Stimulated activated CD4-positive, alpha-beta T cell treated with anti-CD3 and anti-CD28 coated beads, Interleukin-4, amount 100 ng/mL, for 48 hours (primary cell): Measurements from ENCODE around the gene ELMO3.

Experiments used
- DNase-seq, 2 donors: peaks; one replicate each; pipeline ENCODE4 v3.0.0-alpha.2; 2020; ENCODE audit warnings: low read depth in 2 of 2

ELMO3 gene

DNA sequence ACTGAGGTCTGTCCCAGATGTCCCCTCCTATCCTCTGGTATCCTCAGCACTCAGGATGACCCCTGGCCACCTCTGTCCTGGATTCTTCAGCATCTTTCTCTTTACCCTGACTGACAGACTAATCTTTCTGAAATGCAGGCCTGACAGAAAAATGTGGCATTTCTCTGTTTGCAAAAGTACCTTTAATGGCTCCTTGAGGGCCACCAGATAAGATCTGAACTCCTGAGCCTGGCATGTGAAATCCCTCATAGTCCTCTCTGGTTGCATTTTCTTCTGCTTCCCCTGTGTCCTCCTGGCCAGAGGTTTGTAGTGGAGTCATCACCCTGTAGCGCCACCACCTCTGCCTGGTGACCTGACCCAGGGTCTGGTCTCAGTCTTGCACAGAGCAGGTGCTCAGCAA lies 2.0 kb upstream of the ELMO3 start:
- no peak for DNase-seq

DNA sequence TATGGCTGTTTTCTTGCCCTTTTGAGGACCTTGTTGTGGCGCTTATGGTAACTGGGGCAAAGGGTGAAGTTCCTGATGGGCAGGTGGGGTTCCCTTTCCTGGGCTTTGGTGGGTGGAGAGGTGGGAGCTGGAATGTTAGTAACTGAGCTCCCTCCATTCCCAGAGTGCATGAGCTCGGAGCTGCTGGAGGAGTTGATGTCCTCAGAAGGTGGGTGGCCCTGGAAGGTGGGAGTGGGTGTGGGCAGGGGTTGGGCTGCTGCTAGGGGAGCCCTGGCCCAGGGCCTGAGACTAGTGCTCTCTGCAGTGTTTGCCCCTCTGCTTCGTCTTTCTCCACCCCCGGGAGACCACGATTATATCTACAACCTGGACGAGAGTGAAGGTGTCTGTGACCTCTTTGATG lies 1.2 kb upstream of the ELMO3 start:
- no peak for DNase-seq

DNA sequence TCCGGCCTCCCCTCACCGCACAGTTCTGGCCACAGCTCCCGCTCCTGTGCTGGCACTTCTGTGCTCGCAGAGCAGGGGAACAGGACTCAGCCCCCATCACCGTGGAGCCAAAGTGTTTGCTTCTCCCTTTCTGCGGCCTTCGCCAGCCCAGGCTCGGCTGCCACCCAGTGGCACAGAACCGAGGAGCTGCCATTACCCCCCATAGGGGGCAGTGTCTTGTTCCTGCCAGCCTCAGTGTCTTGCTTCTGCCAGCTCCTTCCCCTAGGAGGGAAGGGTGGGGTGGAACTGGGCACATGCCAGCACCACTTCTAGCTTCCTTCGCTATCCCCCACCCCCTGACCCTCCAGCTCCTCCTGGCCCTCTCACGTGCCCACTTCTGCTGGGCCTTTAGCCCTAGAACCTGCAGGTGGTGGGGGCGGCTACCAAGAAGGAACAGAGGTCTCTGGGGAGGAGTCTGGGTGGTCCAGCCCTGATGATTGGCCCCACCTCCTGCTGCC lies 645 bp upstream of the ELMO3 start:
- DNase-seq = no peak

DNA sequence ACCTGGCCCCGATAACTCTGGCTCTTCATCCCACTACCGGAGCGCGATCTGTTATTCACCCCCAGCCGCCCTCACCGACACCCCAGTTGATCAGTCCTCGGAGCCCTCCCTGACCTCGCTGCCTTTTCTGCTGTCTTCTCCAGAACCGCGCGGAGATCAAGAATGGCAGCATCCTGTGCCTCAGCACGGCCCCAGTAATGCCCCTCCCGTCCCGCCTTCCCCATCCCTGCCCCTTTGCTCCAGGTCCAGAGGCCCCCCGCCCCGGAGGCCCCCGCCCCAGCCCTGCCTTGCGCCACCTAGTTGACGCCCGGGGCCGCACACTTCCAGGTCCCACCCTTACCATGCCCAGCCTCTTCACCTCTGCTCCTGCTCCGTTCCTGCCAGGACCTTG lies 872 bp downstream of the ELMO3 start:
- no peak for DNase-seq

DNA sequence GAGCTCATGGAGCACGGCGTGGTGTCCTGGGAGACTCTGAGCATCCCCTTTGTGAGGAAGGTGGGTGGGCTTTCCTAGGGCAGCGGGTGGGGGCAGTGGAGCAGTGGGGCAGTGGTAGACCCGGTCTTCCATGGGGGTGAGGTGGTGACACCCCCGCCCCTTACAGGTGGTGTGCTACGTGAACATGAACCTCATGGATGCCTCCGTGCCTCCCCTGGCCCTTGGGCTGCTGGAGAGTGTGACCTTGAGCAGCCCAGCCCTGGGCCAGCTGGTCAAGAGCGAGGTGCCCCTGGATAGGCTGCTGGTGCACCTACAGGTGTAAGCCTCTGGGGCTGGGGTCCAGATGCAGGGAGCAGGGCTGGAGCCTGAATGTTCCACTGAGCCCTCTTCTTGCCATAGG lies 1.6 kb downstream of the ELMO3 start:
- no peak for DNase-seq

DNA sequence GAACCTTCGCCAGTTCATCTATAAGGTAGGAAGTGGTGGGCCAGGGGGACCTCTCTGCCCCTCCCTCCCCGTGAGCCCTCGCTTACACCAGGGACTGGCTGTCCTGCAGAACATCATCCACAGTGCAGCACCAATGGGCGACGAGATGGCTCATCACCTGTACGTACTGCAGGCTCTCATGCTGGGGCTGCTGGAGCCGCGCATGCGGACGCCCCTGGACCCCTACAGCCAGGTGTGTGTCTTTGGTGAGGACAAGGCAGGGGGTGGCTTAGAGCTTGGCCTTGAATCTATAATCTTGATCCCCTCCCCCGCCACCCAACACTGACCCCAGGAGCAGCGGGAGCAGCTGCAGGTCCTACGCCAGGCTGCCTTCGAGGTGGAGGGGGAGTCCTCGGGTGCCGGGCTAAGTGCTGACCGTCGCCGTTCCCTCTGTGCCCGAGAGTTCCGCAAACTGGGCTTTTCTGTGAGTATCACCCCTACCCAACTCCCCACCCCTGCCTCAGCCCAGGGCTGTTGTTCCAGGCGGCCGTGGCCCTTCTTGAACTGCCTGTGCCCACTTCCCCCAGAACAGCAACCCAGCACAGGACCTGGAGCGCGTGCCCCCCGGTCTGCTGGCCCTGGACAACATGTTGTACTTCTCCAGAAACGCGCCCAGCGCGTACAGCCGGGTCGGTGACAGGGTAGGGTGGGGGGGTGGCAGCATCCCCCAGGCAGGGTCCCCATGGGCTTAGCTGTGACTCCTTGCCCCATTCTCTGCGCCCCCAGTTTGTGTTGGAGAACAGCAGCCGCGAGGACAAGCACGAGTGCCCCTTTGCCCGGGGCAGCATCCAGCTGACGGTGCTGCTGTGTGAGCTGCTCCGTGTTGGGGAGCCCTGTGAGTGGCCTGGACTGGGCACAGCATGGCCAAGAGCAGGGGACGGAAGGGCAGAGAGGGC lies 2.7 kb downstream of the ELMO3 start:
- no peak for DNase-seq

DNA sequence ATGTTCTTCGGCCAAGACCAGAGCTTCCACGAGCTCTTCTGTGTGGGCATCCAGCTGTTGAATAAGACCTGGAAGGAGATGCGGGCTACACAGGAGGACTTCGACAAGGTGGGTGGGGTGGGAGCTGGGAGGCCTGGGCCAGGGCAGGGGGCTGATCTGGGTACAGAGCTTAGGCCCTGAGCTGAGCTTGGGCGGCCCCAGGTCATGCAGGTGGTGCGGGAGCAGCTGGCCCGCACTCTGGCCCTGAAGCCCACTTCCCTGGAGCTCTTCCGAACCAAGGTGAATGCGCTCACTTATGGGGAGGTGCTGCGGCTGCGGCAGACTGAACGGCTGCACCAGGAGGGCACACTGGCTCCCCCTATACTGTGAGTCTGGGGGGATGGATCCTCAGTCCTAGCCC lies 3.5 kb downstream of the ELMO3 start:
- no peak for DNase-seq

DNA sequence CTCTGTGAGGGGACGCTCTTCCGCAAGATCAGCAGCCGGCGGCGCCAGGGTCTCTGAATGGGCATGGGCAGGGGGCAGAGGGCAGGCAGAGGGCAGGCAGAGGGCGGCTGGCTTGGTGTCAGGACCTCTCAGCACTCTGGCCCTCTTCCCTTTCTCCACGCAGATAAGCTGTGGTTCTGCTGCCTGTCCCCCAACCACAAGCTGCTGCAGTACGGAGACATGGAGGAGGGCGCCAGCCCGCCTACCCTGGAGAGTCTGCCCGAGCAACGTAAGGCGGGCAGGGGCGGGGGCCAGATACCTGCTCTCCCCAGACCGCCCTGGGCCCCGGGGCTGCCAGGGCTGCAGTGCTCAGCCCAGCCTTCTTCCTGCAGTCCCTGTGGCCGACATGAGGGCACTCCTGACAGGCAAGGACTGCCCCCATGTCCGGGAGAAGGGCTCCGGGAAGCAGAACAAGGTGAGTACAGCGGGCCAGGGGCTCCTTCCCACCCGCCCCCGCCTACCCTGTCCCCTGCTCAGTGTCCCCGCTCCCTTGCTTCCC lies 4.1 kb downstream of the ELMO3 start:
- no peak for DNase-seq

DNA sequence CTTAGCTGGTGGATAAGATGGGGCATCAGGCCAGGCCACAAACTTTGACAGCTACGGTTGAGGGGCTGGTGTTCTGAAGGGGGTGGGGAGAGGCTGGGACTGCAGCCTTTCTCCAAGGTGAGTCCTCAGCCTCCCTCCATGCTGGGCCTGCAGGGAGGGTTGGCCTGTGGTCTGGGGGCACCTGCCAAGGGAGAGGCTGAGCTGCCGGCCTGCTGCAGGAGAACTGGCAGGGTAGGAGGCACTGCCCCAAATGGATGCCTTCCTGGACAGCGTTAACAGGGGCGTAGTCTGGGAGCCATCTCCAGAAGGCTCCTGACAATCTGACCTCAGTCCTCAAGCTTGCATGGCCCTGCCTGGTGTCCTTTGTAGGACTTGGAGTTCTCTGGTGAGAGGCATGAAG lies 5.1 kb downstream of the ELMO3 start:
- DNase-seq = no peak

DNA sequence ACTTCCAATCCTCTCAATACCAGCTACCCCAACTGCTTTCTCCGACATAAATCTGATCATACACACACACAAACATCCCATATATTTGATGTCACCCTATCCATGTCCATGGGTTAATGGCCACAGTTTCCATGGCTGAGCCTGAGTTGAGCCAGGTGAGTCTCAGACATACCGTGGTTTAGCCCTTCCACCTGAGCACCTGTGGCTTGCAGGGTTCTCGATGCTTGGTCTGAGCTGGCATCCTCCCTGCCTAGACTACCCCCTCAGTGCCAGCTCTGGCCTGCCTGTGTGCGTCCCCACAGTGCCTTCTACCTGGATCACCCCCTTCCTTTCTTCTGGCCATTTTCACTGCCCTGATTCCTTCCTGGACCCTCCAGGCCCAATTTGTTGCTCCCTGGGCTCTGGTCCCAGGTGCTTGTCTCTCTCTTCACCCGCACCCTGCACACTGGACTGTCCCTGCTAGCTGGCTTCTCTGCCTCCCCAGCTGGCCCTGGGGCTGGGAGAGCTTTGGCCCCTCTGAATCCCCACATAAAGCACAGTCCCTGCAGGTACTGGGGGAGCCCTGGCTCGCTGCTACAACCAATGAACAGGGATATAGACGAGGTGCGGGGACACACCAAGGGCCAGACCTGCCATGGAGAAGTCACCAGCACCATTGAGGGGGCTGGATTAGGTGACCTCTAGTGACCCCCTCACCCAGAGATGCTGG lies 7.4 kb downstream of the ELMO3 start:
- no peak for DNase-seq

DNA sequence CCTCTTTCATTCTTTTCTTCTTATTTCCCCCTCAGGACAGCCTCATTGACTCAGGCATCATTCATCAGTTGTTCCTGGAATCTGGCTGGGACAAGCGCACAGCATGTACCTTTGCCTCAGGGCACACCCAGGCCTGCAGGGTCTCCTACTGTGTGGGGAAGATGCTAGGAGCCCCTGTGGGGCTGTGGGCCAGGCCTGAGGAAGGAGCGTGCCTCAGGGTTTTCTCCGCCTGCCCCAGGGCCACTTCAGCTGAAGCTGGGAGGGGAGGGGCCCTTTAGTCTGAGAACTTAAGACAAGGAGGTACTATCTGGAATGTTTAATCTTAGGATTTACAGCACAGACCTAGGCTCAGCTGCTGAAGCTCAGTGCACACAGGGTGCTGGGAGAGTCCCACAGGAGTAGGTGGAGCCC lies 7.9 kb downstream of the ELMO3 start:
- DNase-seq = no peak

DNA sequence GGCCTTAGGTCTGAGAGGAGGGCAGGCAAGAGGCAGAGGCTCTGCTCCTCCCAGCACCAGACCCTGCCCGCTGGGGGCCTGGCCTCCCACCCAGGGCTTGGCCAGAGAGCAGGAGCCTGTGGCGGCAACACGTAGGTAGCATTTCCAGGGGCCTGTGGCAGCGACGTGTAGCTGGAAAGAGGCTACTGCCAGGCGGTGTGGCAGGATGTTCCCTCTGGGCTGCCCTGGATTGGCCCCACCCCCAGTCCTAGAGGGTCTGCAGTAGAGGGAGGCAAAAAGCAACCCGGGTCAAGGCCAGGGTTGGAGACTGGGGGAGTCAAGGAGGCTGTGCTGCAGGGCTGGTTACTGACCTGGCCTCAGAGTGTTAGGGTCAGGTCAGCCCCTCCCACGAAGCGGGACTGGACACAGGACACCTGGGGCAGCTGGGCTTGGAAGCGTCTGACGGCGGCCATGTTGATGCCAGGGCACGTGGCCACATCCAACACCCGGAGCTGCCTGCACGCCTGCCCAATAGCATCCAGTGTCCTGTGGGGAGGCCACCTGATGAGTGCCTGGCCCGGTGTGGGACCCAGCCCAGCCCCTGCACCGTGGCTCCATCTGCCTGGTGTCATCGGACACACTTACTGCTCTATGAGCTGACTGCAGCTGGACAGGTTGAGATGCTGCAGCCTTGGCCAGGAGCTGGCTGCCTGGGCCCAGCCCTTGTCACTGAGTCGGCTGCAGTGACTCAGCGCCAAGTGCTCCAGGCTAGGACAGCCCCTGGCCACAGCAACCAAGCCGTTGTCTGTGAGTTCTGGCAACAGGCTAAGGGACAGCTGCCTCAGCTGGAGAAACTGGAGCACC lies 8.5 kb downstream of the ELMO3 start:
- no peak for DNase-seq

DNA sequence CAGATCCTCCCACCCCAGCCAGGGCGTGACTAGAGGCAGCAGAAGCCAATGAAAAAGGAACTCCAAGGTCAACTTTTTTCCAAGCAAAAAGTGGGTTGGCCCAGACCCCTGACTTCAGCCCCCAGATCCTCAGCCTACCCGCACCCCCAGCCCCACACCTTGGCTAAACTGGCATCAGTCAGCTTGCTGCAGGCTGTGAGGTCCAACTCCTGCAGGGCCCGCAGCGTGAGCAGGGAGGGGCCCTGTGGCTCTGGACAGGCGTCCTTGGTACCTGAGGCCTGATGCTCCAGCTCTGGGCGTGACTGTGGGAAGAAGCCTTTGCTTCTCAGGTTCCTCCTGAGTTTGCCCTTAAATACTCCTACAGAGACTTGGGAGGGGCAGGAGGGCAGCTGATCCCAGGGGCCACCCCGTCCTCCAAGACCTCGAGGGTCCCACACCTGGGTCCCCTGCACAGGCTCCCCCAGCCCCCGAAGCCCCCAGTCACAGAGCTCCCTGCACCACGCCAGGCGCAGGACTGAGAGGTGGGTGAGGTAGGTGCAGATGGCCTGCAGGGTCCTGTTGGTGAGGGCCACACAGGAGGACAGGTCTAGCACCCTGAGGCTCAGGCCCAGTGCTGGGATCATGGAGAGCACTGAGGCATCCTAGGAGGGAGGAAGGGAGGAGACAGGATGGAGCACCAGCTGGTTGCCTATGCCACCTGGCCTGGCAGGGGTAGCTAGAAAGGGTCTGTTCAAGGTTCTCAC lies 9.4 kb downstream of the ELMO3 start:
- no peak for DNase-seq

DNA sequence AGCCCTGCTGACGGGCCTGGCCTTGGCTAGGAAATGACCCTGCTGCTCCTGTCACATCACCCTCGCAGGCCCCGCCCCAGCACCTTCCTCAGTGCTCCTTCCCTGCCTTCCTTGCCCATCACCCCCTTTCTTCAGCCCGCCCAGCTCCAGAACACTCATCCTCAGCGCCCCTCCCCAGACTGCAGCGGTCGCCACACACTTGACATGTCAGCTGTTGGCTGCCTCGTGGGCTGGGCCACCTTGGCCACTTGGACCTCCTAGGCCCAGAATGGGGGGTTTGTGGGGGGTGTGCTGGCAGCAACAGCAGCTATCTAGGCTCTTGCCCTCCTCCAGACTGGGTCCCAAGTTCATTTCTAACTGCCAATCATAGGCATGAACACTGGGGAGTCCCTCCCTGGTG lies 10.6 kb downstream of the ELMO3 start:
- DNase-seq = no peak

DNA sequence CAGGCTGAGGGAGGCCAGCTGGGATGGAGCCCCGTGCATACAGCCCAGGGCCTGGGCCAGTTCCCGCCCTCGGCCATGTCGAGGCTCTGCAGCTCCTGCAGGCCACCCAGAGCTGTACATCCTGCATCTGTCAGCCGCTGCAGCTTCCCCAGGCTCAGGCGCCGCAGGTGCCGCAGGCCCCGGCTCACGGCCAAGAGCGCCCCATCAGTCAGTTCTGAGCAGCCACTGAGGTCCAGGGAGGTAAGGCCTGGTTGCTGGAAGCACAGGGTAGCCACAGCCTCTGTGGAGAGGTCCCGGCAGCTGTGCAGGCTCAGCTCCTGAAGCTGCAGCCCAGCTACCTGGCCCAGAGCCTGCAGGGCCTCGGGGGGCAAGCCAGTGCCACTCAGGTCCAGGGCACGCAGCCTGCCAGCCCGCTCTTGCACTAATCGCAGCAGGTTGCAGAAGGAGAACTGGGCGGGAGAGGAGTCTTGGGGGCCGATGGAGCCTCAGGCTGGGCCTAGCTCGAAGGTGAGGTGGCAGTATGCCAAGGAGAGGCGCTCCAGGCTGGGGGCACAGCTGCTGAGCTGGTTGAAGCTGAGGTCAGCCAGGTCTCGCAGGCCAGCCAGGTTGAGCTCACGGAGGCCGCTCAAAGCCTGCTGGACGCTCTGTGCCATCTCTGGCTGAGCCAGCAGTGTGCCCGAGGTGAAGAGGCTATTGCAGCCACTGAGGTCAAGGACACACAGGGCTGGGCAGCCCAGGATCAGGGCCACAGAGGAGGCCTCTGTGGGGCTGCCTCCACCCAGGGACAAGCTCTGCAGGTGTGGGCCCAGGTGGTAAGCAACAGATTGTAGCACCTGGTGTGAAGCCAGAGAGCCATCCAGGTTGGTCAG lies 11.4 kb downstream of the ELMO3 start:
- no peak for DNase-seq

DNA sequence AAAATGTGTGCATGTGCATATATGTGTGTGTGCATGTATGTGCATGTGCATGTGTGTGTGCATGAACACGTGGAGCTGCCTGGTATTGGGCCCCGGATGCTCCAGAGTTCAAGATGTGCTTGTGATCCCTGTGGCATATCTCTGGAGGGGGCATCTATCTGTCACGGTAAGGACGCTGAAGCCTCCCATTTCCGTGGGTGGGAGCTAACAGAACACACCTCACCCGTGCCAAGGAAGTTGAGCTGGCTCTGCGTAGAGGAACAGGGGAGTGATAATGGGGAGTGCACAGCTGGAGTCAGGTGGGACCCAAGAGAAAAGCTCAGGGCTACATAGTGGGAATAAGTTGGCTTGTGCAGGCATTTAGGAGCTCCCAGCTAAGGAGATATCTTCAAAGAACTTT lies 12.7 kb downstream of the ELMO3 start:
- DNase-seq = no peak

DNA sequence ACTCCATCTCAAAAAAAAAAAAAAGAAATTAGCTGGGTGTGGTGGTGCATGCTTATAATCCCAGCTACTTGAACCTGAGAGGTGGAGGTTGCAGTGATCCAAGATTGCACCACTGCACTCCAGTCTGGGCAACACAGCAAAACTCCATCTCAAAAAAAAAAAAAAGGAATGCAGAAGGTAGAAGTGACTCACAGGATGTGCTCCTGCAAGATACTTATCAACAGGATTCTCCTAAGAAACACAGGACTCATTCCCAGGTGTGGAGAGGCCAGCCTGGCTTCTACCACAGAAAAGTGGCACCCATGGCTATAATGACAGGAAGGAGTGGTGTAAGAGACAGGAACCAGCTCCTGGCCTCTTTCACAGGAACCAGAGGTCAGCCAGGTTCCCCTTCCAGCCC lies 13.8 kb downstream of the ELMO3 start:
- DNase-seq = no peak

DNA sequence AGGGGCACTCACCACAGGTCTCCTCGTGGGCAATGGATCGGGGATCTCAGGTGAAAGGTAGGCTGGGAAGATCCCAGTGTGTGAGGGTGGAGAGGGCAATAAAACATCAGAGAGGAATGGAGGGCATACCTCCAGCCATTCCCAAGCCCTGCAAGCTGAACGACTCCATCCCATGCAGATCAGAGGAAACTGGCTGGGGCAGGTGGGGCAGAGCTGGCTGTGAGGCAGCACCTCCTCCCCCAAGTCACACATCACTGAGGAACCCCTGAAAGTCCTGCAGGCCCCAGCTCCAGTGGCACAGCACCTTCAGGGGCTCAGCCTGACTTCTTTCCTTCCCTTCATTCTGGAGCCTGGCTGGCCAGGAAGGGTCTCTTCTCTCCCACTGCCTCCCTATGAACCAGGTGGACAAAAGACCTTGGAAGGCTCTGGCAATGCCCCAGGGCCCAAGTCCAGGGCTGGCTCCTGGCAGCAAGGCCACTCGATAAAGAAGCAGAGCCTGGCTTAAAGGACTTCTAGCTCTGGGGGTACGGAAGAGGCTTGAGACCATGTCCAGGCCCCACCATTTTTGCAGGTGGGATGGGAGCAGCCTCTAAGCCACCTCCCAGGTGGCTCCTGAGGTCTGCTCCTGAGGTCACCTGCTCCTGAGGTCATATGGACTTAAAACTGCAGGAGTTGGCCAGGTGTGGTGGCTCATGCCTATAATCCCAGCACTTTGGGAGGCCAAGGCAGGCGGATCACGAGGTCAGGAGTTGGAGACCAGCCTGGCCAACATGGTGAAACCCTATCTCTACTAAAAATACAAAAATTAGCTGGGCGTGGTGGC lies 14.5 kb downstream of the ELMO3 start:
- no peak for DNase-seq

DNA sequence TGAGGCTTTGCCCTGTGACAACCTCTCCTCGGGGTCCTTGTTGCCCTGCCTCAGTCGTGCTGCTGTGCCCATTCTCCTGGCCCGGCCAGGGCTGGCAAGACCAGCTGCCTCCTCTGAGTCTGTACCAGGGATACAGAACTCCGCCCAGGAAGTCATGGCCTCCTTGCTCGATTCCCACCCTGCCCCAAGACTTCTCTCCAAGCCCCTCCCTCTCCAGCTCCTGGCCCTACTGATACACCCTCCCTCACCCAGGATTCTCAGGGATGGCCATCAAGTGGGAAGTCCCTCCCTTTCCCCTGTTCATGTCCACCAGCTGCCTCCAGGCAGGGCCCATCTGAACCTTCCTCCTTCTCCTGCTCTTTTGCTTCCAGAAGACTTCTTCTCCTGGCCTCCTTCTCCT lies 16.8 kb downstream of the ELMO3 start:
- no peak for DNase-seq
